OCI-LY3 (cell line): ENCODE results near the gene RAB3GAP2.
"Not testable (repeated sequence)": the region's sequence is repeated elsewhere in the genome, so short reads cannot be mapped to it uniquely, and the experiment has no call there.

Source experiments
- H2AFZ ChIP-seq: fragments of 200-600, 300-600 bp; shearing (Covaris generic); 2 replicates; pipeline ENCODE4 v1.6.0; 2014; ENCODE audit warnings: antibody characterized with exemption, low read depth, low read length
- H3K27ac ChIP-seq: fragments of 200-600, 300-600 bp; sonication (generic); 2 replicates; pipeline ENCODE4 v1.5.1; 2014; ENCODE audit warnings: mild to moderate bottlenecking, low read length, moderate library complexity, mixed read lengths
- H3K27me3 ChIP-seq: fragments of 200-600, 300-600 bp; sonication (generic); 2 replicates; pipeline ENCODE4 v1.6.1; 2014; ENCODE audit warnings: low read depth, low read length, mixed read lengths
- H3K36me3 ChIP-seq: fragments of 200-600, 300-600 bp; sonication (generic); replicated peaks from 2 replicates; pipeline ENCODE3; 2014; ENCODE audit warnings: low read depth, low read length, mixed read lengths
- H3K4me1 ChIP-seq: fragments of 300-600, 200-600 bp; sonication (generic); 2 replicates; pipeline ENCODE4 v1.6.1; 2014; ENCODE audit warnings: low read length, mixed read lengths
- H3K4me2 ChIP-seq: fragments of 200-600, 300-600 bp; sonication (generic); 2 replicates; pipeline ENCODE4 v1.6.1; 2014; ENCODE audit warnings: low read length, mixed read lengths
- H3K4me3 ChIP-seq: fragments of 300-600, 200-600 bp; sonication (generic); 2 replicates; pipeline ENCODE4 v1.5.1; 2014; ENCODE audit warnings: antibody characterized with exemption, mild to moderate bottlenecking, low read length, moderate library complexity
- H3K79me2 ChIP-seq: fragments of 300-600, 200-600 bp; shearing (Covaris generic); 2 replicates; pipeline ENCODE4 v1.6.1; 2014; ENCODE audit warnings: mild to moderate bottlenecking, low read length, mixed read lengths
- H3K9ac ChIP-seq: fragments of 300-600, 200-600 bp; shearing (Covaris generic); 2 replicates; pipeline ENCODE4 v1.6.0; 2014; ENCODE audit warnings: mild to moderate bottlenecking, low read length, moderate library complexity
- H3K9me3 ChIP-seq: fragments of 200-600, 300-600 bp; shearing (Covaris generic); 2 replicates; pipeline ENCODE4 v1.6.1; 2014; ENCODE audit warnings: low read length, mixed read lengths; ENCODE audit not compliant: insufficient read depth
- H4K20me1 ChIP-seq: fragments of 200-600, 300-600 bp; sonication (generic); 2 replicates; pipeline ENCODE4 v1.6.1; 2016; ENCODE audit warnings: low read length, mixed read lengths; ENCODE audit not compliant: insufficient read depth
- CTCF ChIP-seq: fragments of 200-600, 300-600 bp; sonication (generic); IDR thresholded peaks from 2 replicates; pipeline ENCODE4 v1.5.1; 2014; ENCODE audit warnings: antibody characterized with exemption, low read length, low read depth
- EZH2phosphoT487 ChIP-seq: fragments of 200-600 bp; shearing (Covaris generic); IDR thresholded peaks from 2 replicates; pipeline ENCODE4 v1.6.1; 2018; ENCODE audit warnings: antibody characterized with exemption, mixed run types, low read depth

Gene RAB3GAP2

DNA sequence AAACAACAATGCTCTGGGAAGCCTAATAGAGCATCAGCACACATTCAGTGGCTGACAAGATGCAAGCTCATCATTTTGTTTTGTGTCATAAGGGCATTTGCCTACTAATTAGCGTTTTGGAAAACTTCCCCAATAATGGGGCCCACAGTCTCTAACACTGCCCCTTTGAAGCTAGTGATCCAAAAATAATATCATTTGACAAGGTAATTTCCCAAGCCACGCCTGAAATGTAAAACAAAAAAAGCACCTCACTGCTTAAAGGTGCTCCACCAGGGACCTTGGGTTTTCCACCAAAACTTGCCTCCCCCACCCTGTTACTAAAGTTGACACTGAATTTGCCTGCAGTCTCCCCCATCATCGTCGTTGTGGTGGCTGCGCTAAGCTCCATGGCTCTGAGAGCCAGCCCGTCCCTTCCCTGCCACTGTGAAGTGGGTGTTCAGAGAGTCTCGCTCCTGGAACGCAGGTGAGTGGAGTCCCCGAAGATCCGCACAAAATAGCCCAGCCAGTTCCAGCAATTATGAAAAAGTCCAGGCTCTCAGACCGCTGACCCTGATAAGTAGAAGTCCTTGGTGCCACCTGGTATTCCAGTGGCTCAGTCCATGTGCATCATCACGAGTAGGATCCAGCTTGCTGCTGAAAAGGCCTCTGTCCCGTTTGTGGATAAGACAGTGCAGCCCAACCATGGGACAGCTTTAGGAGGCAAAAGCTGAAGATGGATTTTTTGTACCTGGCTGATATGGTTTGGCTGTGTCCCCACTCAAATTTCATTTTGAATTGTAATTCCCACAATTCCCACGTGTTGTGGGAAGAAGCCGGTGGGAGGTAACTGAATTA, 52.2 kb downstream of the RAB3GAP2 start:
- peak overlapping the region; percentile 61 for H3K4me3 ChIP-seq
- TF ChIP-seq EZH2phosphoT487 (no peak), CTCF (no peak)
- H3K79me2 ChIP-seq = peaks cover 99% of the 10 kb centered on the region
- H3K9me3 ChIP-seq = peaks cover 7% of the 10 kb centered on the region; the same call in 1 of the 2 replicates
- H2AFZ ChIP-seq = no peak overlapping the region
- H3K9ac ChIP-seq = peak overlapping the region; percentile 71
- H4K20me1 ChIP-seq = peaks cover 19% of the 10 kb centered on the region
- peaks cover 35% of the 10 kb centered on the region for H3K36me3 ChIP-seq
- H3K27ac ChIP-seq = peak overlapping the region; percentile 94
- peaks cover 79% of the 10 kb centered on the region for H3K4me1 ChIP-seq
- peak overlapping the region; percentile 80 for H3K4me2 ChIP-seq
- no peaks in the 10 kb centered on the region for H3K27me3 ChIP-seq

GRCh38 chr1:220219136-220219442, 53.2 kb downstream of the RAB3GAP2 start:
- Histone ChIP-seq H3K4me2 (peak overlapping the region; percentile 80), H2AFZ (no peak overlapping the region), H3K36me3 (peaks cover 36% of the 10 kb centered on the region), H3K9ac (peak overlapping the region; percentile 71), H3K27ac (peak overlapping the region; percentile 94), H3K4me3 (peak overlapping the region; percentile 61), H3K79me2 (peaks cover 98% of the 10 kb centered on the region), H4K20me1 (peaks cover 9% of the 10 kb centered on the region), H3K27me3 (no peaks in the 10 kb centered on the region), H3K4me1 (peaks cover 69% of the 10 kb centered on the region), H3K9me3 (peaks cover 7% of the 10 kb centered on the region; the same call in 1 of the 2 replicates)
- TF ChIP-seq EZH2phosphoT487 = no peak
- no peak for TF ChIP-seq CTCF

DNA sequence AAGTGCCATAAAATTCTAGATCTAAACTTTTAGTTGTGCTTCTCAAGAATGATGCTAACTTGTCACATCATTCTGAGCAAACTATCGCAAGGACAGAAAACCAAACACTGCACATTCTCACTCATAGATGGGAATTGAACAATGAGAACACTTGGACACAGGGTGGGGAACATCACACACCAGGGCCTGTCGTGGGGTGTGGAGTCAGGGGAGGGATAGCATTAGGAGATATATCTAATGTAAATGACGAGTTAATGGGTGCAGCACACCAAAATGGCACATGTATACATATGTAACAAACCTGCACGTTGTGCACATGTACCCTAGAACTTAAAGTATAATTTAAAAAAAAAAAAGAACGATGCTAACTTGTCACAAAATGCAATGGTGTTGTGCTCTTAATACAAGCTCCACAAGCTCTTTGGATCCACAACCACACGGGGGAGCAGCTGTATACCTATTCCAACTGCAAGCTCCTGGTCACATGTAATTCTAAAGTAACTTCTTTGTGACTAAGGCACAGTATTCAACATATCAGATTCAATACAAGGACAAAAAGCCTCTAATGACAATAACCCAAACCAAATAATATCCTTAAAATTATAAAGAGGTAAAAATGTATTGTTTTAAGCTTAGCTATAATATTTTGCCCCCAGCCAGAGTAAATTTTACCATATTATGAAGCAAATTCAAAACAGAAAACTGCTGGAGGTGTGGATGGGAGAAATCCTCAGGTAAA, 53.7 kb downstream of the RAB3GAP2 start:
- peak; percentile 82 for TF ChIP-seq CTCF
- H2AFZ ChIP-seq, H3K27me3 ChIP-seq, H4K20me1 ChIP-seq, H3K4me3 ChIP-seq, H3K9me3 ChIP-seq: not testable (repeated sequence)
- Histone ChIP-seq H3K27ac (peak overlapping the region; percentile 94), H3K36me3 (peaks cover 38% of the 10 kb centered on the region), H3K9ac (peak overlapping the region; percentile 71), H3K79me2 (peaks cover 97% of the 10 kb centered on the region), H3K4me1 (peaks cover 64% of the 10 kb centered on the region), H3K4me2 (peak overlapping the region; percentile 80)

DNA sequence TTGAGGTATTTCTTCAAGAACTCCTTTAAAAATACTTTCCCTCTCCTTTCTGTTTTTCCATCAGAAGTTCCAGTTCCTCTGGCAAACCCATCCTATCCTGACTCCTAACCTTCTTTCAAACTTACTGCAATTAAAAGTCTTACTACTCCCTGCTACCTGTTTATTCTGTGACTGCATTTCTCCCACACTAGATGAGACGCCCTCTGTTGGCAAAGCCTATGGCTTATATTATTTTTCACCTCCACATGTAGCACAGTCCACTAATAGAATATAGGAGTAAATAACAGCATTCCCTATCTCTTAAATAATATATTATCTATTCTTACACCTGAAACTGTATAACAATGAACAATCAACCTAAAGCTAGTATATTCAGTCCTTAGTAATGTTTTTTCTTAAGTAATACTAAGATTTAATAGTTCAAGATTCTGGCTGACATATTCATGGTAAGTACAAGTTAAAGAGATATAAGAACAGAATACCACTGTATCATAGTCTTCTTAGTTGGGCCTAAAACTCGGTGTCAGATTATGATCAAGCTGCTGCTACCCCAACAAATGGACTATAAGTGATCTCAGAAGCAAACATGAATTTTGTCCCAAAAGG, 54.8 kb downstream of the RAB3GAP2 start:
- Histone ChIP-seq H3K9me3 (peaks cover 7% of the 10 kb centered on the region; the same call in 1 of the 2 replicates), H3K79me2 (peaks cover 86% of the 10 kb centered on the region), H3K9ac (no peak overlapping the region), H2AFZ (no peak overlapping the region), H3K36me3 (peaks cover 33% of the 10 kb centered on the region), H3K4me2 (no peak overlapping the region), H4K20me1 (peaks cover 9% of the 10 kb centered on the region), H3K4me1 (peaks cover 53% of the 10 kb centered on the region), H3K27me3 (no peaks in the 10 kb centered on the region), H3K27ac (0 out of 2 replicates have a peak overlapping the region, but pooled peaks have one; percentile 7), H3K4me3 (no peak overlapping the region)
- TF ChIP-seq EZH2phosphoT487 (no peak), CTCF (peak; percentile 79)
